Panc1 (cell line): ENCODE results near the gene SLC4A4. TPM values are rescaled to one million over a fixed set of nuclear protein-coding genes. Genes with fewer than 3 reads are reported as not detected.

Source experiments
- ATAC-seq: fragments of 200-7000 bp; cut with Tn5 transposase; 2 replicates; pipeline ENCODE4 v1.9.1; 2020; ENCODE audit warnings: mild to moderate bottlenecking, moderate library complexity
- BruUV-seq: library from RNA; stranded (reverse); fragments of 400-500 nt; replicated peaks from 2 replicates; lab custom pipeline; 2021; lab: Mats Ljungman, UMichigan
- CTCF ChIA-PET: fragments of 300-600 bp; sonication (Branson Sonifier 250); formaldehyde crosslinking; loops from one replicate; lab custom pipeline; 2022; ENCODE audit warnings: antibody characterized with exemption; lab: Charles Lee
- POLR2A ChIA-PET: fragments of 300-600 bp; sonication (Branson Sonifier 250); formaldehyde crosslinking; loops from one replicate; lab custom pipeline; 2022; ENCODE audit warnings: antibody characterized with exemption; lab: Charles Lee
- DNase-seq: peaks from one replicate; pipeline ENCODE4 v3.0.0-alpha.2; 2010; ENCODE audit warnings: low read depth, low spot score
- H3K27ac ChIP-seq: 2 replicates; pipeline ENCODE4 v1.5.1; 2011; ENCODE audit warnings: mild to moderate bottlenecking, low read length, inconsistent platforms
- H3K27me3 ChIP-seq: fragments of 200-500 bp; sonication (Bioruptor generic); 2 replicates; pipeline ENCODE4 v1.6.0; 2014; ENCODE audit warnings: low read length, inconsistent platforms; ENCODE audit not compliant: control insufficient read depth, insufficient read depth
- H3K36me3 ChIP-seq: fragments of 200-500 bp; sonication (Bioruptor generic); 2 replicates; pipeline ENCODE4 v1.5.1; 2014; ENCODE audit warnings: inconsistent platforms, mild to moderate bottlenecking, low read length, moderate library complexity; ENCODE audit not compliant: control insufficient read depth, insufficient read depth
- H3K4me1 ChIP-seq: 2 replicates; pipeline ENCODE4 v1.5.1; 2011; ENCODE audit warnings: inconsistent platforms, mild to moderate bottlenecking, low read length, moderate library complexity; ENCODE audit not compliant: control insufficient read depth, insufficient read depth
- H3K4me3 ChIP-seq, 2 experiments: 2 replicates each; pipeline ENCODE4 v1.5.1; 2011 to 2012; ENCODE audit warnings: low read depth in 2 of 2, low read length in 2 of 2, mild to moderate bottlenecking in 2 of 2, inconsistent platforms in 1 of 2, moderate library complexity in 1 of 2
- H3K9me3 ChIP-seq: fragments of 200-500 bp; sonication (Bioruptor generic); 2 replicates; pipeline ENCODE4 v1.5.1; 2014; ENCODE audit warnings: low read depth, mild to moderate bottlenecking, inconsistent platforms, low read length, moderate library complexity; ENCODE audit not compliant: control insufficient read depth, insufficient read depth
- POLR2AphosphoS5 ChIP-seq: IDR thresholded peaks from 2 replicates; pipeline ENCODE4 v1.6.1; 2012; ENCODE audit warnings: mild to moderate bottlenecking, low read depth, low read length, moderate library complexity
- SIN3A ChIP-seq: IDR thresholded peaks from 2 replicates; pipeline ENCODE4 v1.6.1; 2012; ENCODE audit warnings: low read depth, mild to moderate bottlenecking, low read length, moderate library complexity, borderline replicate concordance; ENCODE audit not compliant: insufficient read depth
- TCF7L2 ChIP-seq: IDR thresholded peaks from 2 replicates; pipeline ENCODE4 v1.6.1; 2011; ENCODE audit warnings: mild to moderate bottlenecking, low read depth, low read length, inconsistent platforms
- in situ Hi-C: cut with HindIII; loops from 2 replicates; pipeline ENCODE4 v1.10.0; 2016; ENCODE audit warnings: low sequenced_read_pairs, low pct_unique_long_range_greater_than_20kb
- intact Hi-C: fragments of 100-400 bp; cut with micrococcal nuclease; formaldehyde crosslinking; loops from one replicate; pipeline ENCODE4 v1.10.0; 2022; ENCODE audit not compliant: unreplicated experiment
- total RNA-seq: library from RNA; stranded (reverse); gene quantifications from one replicate; pipeline ENCODE4 v1.2.1, GENCODE V29; 2021; ENCODE audit not compliant: unreplicated experiment
- TF ChIP-seq, protein P1 (sequence below): fragments of 450-650 bp; IDR thresholded peaks from 2 replicates; pipeline ENCODE4 v1.5.1; 2017; ENCODE audit warnings: mild to moderate bottlenecking
- TF ChIP-seq, protein P2 (sequence below), 2 experiments: IDR thresholded peaks; 2 replicates each; pipeline ENCODE4 v1.6.1; 2011 to 2012; ENCODE audit warnings: low read depth in 2 of 2, control low read depth in 1 of 2, low read length in 1 of 2, mild to moderate bottlenecking in 1 of 2, moderate library complexity in 1 of 2; ENCODE audit not compliant: insufficient read depth in 1 of 2

Gene SLC4A4
- total RNA-seq, 1 experiment from 2014 or later: 0.26 TPM

DNA sequence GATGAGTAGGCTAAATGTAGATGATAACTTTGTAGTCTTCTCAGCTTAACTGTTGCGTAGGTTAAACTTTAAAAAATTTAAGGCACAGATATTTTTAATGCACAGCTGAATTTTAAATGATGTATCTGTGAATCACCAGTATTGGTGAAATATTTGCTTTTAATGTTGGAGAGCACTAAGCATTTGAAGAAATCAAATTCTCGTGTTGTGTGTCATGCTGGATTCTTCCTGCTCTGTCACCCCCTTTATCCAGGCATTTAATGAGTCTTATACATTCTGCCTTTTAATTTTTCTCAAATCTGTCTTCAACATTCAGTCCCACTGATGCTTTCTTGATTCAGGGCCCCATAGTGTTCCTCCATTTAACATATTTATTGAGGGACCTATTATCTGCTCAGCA, 76.7 kb downstream of the SLC4A4 start:
- TF ChIP-seq, protein P1, sequence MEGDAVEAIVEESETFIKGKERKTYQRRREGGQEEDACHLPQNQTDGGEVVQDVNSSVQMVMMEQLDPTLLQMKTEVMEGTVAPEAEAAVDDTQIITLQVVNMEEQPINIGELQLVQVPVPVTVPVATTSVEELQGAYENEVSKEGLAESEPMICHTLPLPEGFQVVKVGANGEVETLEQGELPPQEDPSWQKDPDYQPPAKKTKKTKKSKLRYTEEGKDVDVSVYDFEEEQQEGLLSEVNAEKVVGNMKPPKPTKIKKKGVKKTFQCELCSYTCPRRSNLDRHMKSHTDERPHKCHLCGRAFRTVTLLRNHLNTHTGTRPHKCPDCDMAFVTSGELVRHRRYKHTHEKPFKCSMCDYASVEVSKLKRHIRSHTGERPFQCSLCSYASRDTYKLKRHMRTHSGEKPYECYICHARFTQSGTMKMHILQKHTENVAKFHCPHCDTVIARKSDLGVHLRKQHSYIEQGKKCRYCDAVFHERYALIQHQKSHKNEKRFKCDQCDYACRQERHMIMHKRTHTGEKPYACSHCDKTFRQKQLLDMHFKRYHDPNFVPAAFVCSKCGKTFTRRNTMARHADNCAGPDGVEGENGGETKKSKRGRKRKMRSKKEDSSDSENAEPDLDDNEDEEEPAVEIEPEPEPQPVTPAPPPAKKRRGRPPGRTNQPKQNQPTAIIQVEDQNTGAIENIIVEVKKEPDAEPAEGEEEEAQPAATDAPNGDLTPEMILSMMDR: no peak
- TF ChIP-seq, protein P2, sequence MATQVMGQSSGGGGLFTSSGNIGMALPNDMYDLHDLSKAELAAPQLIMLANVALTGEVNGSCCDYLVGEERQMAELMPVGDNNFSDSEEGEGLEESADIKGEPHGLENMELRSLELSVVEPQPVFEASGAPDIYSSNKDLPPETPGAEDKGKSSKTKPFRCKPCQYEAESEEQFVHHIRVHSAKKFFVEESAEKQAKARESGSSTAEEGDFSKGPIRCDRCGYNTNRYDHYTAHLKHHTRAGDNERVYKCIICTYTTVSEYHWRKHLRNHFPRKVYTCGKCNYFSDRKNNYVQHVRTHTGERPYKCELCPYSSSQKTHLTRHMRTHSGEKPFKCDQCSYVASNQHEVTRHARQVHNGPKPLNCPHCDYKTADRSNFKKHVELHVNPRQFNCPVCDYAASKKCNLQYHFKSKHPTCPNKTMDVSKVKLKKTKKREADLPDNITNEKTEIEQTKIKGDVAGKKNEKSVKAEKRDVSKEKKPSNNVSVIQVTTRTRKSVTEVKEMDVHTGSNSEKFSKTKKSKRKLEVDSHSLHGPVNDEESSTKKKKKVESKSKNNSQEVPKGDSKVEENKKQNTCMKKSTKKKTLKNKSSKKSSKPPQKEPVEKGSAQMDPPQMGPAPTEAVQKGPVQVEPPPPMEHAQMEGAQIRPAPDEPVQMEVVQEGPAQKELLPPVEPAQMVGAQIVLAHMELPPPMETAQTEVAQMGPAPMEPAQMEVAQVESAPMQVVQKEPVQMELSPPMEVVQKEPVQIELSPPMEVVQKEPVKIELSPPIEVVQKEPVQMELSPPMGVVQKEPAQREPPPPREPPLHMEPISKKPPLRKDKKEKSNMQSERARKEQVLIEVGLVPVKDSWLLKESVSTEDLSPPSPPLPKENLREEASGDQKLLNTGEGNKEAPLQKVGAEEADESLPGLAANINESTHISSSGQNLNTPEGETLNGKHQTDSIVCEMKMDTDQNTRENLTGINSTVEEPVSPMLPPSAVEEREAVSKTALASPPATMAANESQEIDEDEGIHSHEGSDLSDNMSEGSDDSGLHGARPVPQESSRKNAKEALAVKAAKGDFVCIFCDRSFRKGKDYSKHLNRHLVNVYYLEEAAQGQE (IDR thresholded peaks at IDR 0.05; ENCODE audit: insufficient read depth in 1 of 2, low read depth in 2 of 2, low read length in 1 of 2): no peak
- TF ChIP-seq TCF7L2: no peak
- no peak for TF ChIP-seq POLR2AphosphoS5
- no peak for TF ChIP-seq SIN3A
- DNase-seq (no peak), ATAC-seq (no peak)
- BruUV-seq: no TSS peak
- H3K27me3 ChIP-seq: no peaks in the 10 kb centered on the region
- no peaks in the 10 kb centered on the region for H3K36me3 ChIP-seq
- no peaks in the 10 kb centered on the region for H3K9me3 ChIP-seq
- H3K4me1 ChIP-seq: no peaks in the 10 kb centered on the region
- in situ Hi-C loops: no loop called here
- H3K4me3 ChIP-seq: no peak overlapping the region
- ChIA-PET POLR2A (no interaction called here), CTCF (no interaction called here)
- no peak overlapping the region for H3K27ac ChIP-seq
- intact Hi-C loops: no loop called here

DNA sequence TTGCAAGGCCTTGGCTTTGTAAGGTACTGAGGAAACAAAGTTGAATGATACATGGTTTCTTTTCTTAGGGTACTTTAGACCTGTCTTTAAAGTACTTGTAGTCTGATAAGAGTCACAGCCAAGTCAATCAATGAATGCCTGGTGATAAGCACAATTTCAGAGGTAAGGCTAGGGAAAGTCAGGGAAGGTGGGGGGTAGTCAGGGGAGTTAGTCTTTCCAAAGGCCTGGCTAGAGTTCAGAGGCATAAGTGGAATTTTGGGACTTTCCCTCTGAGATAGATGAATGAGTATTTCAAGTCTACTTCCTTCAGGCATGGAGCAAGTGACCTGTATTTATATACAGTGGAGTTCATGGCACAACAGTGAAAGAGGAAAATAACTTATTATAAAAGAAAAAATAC, 78.3 kb downstream of the SLC4A4 start:
- no peaks in the 10 kb centered on the region for H3K36me3 ChIP-seq
- TF ChIP-seq POLR2AphosphoS5: no peak
- TF ChIP-seq, protein P1: no peak
- TF ChIP-seq, protein P2 (IDR thresholded peaks at IDR 0.05; ENCODE audit: insufficient read depth in 1 of 2, low read depth in 2 of 2, low read length in 1 of 2): no peak
- no peak for TF ChIP-seq TCF7L2
- TF ChIP-seq SIN3A: no peak
- H3K4me1 ChIP-seq: no peaks in the 10 kb centered on the region
- ChIA-PET POLR2A (no interaction called here), CTCF (no interaction called here)
- H3K4me3 ChIP-seq: no peak overlapping the region
- no TSS peak for BruUV-seq
- intact Hi-C loops: no loop called here
- H3K27ac ChIP-seq: no peak overlapping the region
- ATAC-seq: no peak
- no peaks in the 10 kb centered on the region for H3K27me3 ChIP-seq
- in situ Hi-C loops: no loop called here
- DNase-seq: no peak
- no peaks in the 10 kb centered on the region for H3K9me3 ChIP-seq
